HepG2 (cell line): ENCODE data around the gene LYSMD3. TPM values are rescaled to one million over a fixed set of nuclear protein-coding genes. Genes with fewer than 3 reads are reported as not detected.

Source experiments
- ATAC-seq: fragments of 200-7000 bp; cut with Tn5 transposase; 3 replicates; pipeline ENCODE4 v1.9.1; 2020; ENCODE audit warnings: mild to moderate bottlenecking, moderate library complexity
- BruUV-seq: library from RNA; stranded (reverse); fragments of 400-500 nt; replicated peaks from 2 replicates; lab custom pipeline; 2021; lab: Mats Ljungman, UMichigan
- CTCF ChIA-PET: fragments of 300-600 bp; formaldehyde crosslinking; extraction: SDS; loops from one replicate; lab custom pipeline; 2021; ENCODE audit warnings: low total read pairs, inconsistent platforms, low intra/inter-chr PET ratio; lab: Yijun Ruan, JAX
- POLR2A ChIA-PET: fragments of 350-600 bp; sonication (Branson Sonifier 250); formaldehyde crosslinking; loops from one replicate; lab custom pipeline; 2020; ENCODE audit warnings: antibody characterized with exemption, inconsistent platforms; lab: Yijun Ruan, JAX
- DNase-seq: peaks from one replicate; pipeline ENCODE4 v3.0.0-alpha.2; 2015; ENCODE audit warnings: low spot score
- FAIRE-seq: peaks from 3 replicates; lab custom pipeline; 2011; peaks lifted over from hg19 to GRCh38; lab: Jason Lieb, UNC
- H2AFZ ChIP-seq: one replicate; pipeline ENCODE4 v1.6.1; 2011; ENCODE audit warnings: low read length, inconsistent platforms
- H3K27ac ChIP-seq: fragments of 300-600 bp; 3 replicates; pipeline ENCODE4 v1.8.0; 2011; ENCODE audit warnings: mixed run types, mild to moderate bottlenecking, mixed read lengths, low read length, inconsistent platforms; ENCODE audit not compliant: insufficient read depth; ENCODE audit errors: extremely low read length
- H3K27me3 ChIP-seq, 2 experiments: fragments of 200-600 bp in 1 of 2; 2 replicates in 1 of 2; 3 replicates in 1 of 2; pipeline versions ENCODE4 v1.6.0 to v1.8.0; 2011; ENCODE audit warnings: low read length in 2 of 2, mild to moderate bottlenecking in 2 of 2, moderate library complexity in 2 of 2, inconsistent platforms in 1 of 2; ENCODE audit not compliant: insufficient read depth in 2 of 2, control insufficient read depth in 1 of 2
- H3K36me3 ChIP-seq, 2 experiments: fragments of 200-600 bp in 1 of 2; replicated peaks in 1 of 2; 2 replicates in 1 of 2; 3 replicates in 1 of 2; pipeline versions ENCODE4 v1.5.1 to v1.8.0; 2011; ENCODE audit warnings: low read length in 2 of 2, inconsistent platforms in 1 of 2; ENCODE audit not compliant: insufficient read depth in 2 of 2, control insufficient read depth in 1 of 2
- H3K4me1 ChIP-seq: 2 replicates; pipeline ENCODE4 v1.5.1; 2012; ENCODE audit warnings: low read length, inconsistent platforms; ENCODE audit not compliant: insufficient read depth
- H3K4me2 ChIP-seq: 2 replicates; pipeline ENCODE4 v1.6.0; 2011; ENCODE audit warnings: low read depth, low read length, inconsistent platforms
- H3K4me3 ChIP-seq, 3 experiments: fragments of 200-600 bp in 1 of 3; sonication (generic), shearing (Covaris generic) in 1 of 3; replicated peaks in 1 of 3; 2 replicates each; pipeline ENCODE4 v1.5.1; 2011 to 2016; ENCODE audit warnings: low read length in 3 of 3, inconsistent platforms in 2 of 3, low read depth in 2 of 3, mild to moderate bottlenecking in 2 of 3, control low read depth in 1 of 3, mixed read lengths in 1 of 3; ENCODE audit not compliant: insufficient read depth in 1 of 3
- H3K79me2 ChIP-seq: one replicate; pipeline ENCODE4 v1.6.1; 2011; ENCODE audit warnings: low read length, inconsistent platforms; ENCODE audit not compliant: insufficient read depth
- H3K9ac ChIP-seq: 2 replicates; pipeline ENCODE4 v1.6.0; 2011; ENCODE audit warnings: mild to moderate bottlenecking, low read depth, low read length, inconsistent platforms; ENCODE audit not compliant: insufficient read depth
- H3K9me3 ChIP-seq: 2 replicates; pipeline ENCODE4 v1.5.1; 2012; ENCODE audit warnings: mild to moderate bottlenecking, low read length
- H4K20me1 ChIP-seq: 2 replicates; pipeline ENCODE4 v1.6.0; 2011; ENCODE audit warnings: inconsistent platforms, mild to moderate bottlenecking, low read length, moderate library complexity; ENCODE audit not compliant: insufficient read depth
- CBFB ChIP-seq: sonication (generic); formaldehyde crosslinking; IDR thresholded peaks from 2 replicates; pipeline ENCODE4 v1.4.0; 2020; ENCODE audit warnings: missing genetic modification reagents
- GTF3A ChIP-seq: sonication (generic); formaldehyde crosslinking; conservative IDR thresholded peaks from 2 replicates; pipeline ENCODE4 v1.4.0; 2020; ENCODE audit warnings: mild to moderate bottlenecking, missing genetic modification reagents
- KDM3A ChIP-seq: IDR thresholded peaks from 2 replicates; pipeline ENCODE4 v1.6.1; 2018; ENCODE audit warnings: low read depth, missing compliant biosample characterization
- PAX8 ChIP-seq: sonication (generic); formaldehyde crosslinking; IDR thresholded peaks from 2 replicates; pipeline ENCODE4 v1.8.0; 2022; ENCODE audit warnings: mild to moderate bottlenecking, missing genetic modification reagents, borderline replicate concordance
- WGBS: methylation state at CpG from one replicate; pipeline ENCODE4 v1.1.6; 2017; ENCODE audit warnings: low lambda C conversion rate; 5-methylcytosine and 5-hydroxymethylcytosine counted together
- in situ Hi-C: cut with HindIII; loops from 2 replicates; pipeline ENCODE4 v1.10.0; 2017; ENCODE audit warnings: low pct_unique_long_range_greater_than_20kb; ENCODE audit not compliant: extremely low pct_ligation_motif_present
- intact Hi-C: fragments of 100-400 bp; cut with micrococcal nuclease; formaldehyde crosslinking; loops from one replicate; pipeline ENCODE4 v1.10.0; 2022; ENCODE audit not compliant: unreplicated experiment
- polyA plus RNA-seq, 8 experiments: library from polyadenylated mRNA; depleted of rRNA in 3 of 8; stranded (reverse) in 7 of 8; unstranded in 1 of 8; fragments of >200 nt; fragmentation: Illumina TruSeq in 4 of 8; extraction: Trizol in 4 of 8; gene quantifications; 2 replicates each; pipeline versions ENCODE4 v1.2.1 to v1.2.3, GENCODE V29; 2011 to 2016; ENCODE audit warnings: low read depth in 4 of 8, missing spikeins in 1 of 8, mixed read lengths in 1 of 8; ENCODE audit not compliant: insufficient read depth in 1 of 8
- total RNA-seq, 5 experiments: library from RNA; depleted of rRNA; stranded (reverse); fragments of >200 nt; fragmentation: Illumina TruSeq; extraction: Trizol; gene quantifications; 2 replicates each; pipeline ENCODE4 v1.2.3, GENCODE V29; 2016; ENCODE audit warnings: low read depth in 1 of 5

LYSMD3 gene
- total and polyA plus RNA-seq, 2 of the 13 experiments (the other 11 are each of a cell fraction or from before 2014, with no cell fraction given) = 9.1 to 13.8 TPM

GRCh38 chr5:90561766-90562165, 32.4 kb upstream of the LYSMD3 start:
- Histone ChIP-seq H3K79me2 (no peaks in the 10 kb centered on the region), H3K4me3 (no peak overlapping the region), H4K20me1 (no peaks in the 10 kb centered on the region), H3K9me3 (no peaks in the 10 kb centered on the region), H3K27ac (no peak overlapping the region), H3K36me3 (no peaks in the 10 kb centered on the region), H3K9ac (no peak overlapping the region), H2AFZ (no peak overlapping the region), H3K4me1 (no peaks in the 10 kb centered on the region), H3K27me3 (peaks cover 0 to 25% of the 10 kb centered on the region in 2 experiments; a peak in 4 of 5 replicates), H3K4me2 (no peak overlapping the region)
- in situ Hi-C loops (no loop called here), intact Hi-C loops (no loop called here)
- ChIA-PET POLR2A (no interaction called here), CTCF (no interaction called here)
- no peak for TF ChIP-seq GTF3A
- TF ChIP-seq CBFB (CRISPR knock-in tag) = no peak
- no peak for TF ChIP-seq PAX8 (CRISPR knock-in tag)
- 3% methylated on average over 1 of the region's 1 CpG for whole genome bisulfite sequencing
- ATAC-seq (no peak), DNase-seq (no peak), FAIRE-seq (no peak)
- BruUV-seq = no TSS peak

DNA sequence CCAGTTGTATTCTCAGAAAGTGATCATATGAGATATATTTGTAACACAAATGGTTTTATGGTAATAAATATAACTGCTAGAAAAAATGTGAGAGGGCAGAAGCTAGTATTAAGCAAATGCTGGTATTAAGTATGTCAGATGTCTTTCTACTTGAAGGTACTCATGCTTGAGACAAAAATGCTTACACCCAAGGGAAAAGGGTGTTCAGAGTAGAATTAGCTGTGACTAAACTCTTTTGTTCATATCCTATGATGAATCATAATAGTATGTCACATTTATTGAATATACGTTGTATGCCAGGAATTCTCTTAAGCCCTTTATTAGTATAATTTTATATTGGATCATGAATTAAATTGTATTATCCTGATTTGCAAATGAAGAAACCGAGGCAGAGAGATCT, 31.4 kb upstream of the LYSMD3 start:
- no peak overlapping the region for H3K4me2 ChIP-seq

More for the DNA sequence above, 31.4 kb upstream of the LYSMD3 start:
- intact Hi-C loops (no loop called here), in situ Hi-C loops (no loop called here)
- DNase-seq (no peak), FAIRE-seq (no peak), ATAC-seq (no peak)
- H4K20me1 ChIP-seq = no peaks in the 10 kb centered on the region
- ChIA-PET CTCF (no interaction called here), POLR2A (no interaction called here)
- no peak overlapping the region for H3K27ac ChIP-seq
- H3K4me3 ChIP-seq = no peak overlapping the region
- H3K9ac ChIP-seq = no peak overlapping the region
- H3K4me1 ChIP-seq = no peaks in the 10 kb centered on the region
- TF ChIP-seq KDM3A = no peak
- no peaks in the 10 kb centered on the region for H3K9me3 ChIP-seq
- no peak overlapping the region for H2AFZ ChIP-seq
- WGBS = 22% methylated on average over 2 of the region's 2 CpGs
- no peaks in the 10 kb centered on the region for H3K79me2 ChIP-seq
- H3K27me3 ChIP-seq = peaks cover 0 to 28% of the 10 kb centered on the region in 2 experiments; a peak in 4 of 5 replicates
- H3K36me3 ChIP-seq = no peaks in the 10 kb centered on the region
- BruUV-seq = no TSS peak
